OCI-LY1 (cell line): ENCODE measurements around the gene STX8.

Experiments
- H2AFZ ChIP-seq: fragments of 200-600 bp; sonication (generic), shearing (Covaris generic); 2 replicates; pipeline ENCODE4 v1.6.0; 2014; ENCODE audit warnings: antibody characterized with exemption, mild to moderate bottlenecking, low read length
- H3F3A ChIP-seq: fragments of 200-600 bp; sonication (generic), shearing (Covaris generic); 2 replicates; pipeline ENCODE4 v1.6.0; 2014; ENCODE audit warnings: mild to moderate bottlenecking, antibody characterized with exemption, low read length, moderate library complexity; ENCODE audit not compliant: insufficient read depth
- H3K27ac ChIP-seq: fragments of 200-600 bp; sonication (generic); 2 replicates; pipeline ENCODE4 v1.5.1; 2014; ENCODE audit warnings: low read length, mixed run types, mild to moderate bottlenecking, low read depth; ENCODE audit not compliant: poor library complexity, severe bottlenecking
- H3K27me3 ChIP-seq: fragments of 200-600 bp; sonication (generic); 2 replicates; pipeline ENCODE4 v1.6.0; 2014; ENCODE audit warnings: antibody characterized with exemption, mild to moderate bottlenecking, low read length, moderate library complexity; ENCODE audit not compliant: insufficient read depth
- H3K36me3 ChIP-seq: fragments of 200-600 bp; sonication (generic); 2 replicates; pipeline ENCODE4 v1.6.1; 2014; ENCODE audit warnings: mild to moderate bottlenecking, antibody characterized with exemption, low read length, moderate library complexity, mixed read lengths; ENCODE audit not compliant: insufficient read depth
- H3K4me1 ChIP-seq: fragments of 200-600 bp; sonication (generic); 2 replicates; pipeline ENCODE4 v1.5.1; 2014; ENCODE audit warnings: mild to moderate bottlenecking, low read length, moderate library complexity; ENCODE audit not compliant: insufficient read depth, severe bottlenecking
- H3K4me2 ChIP-seq: fragments of 200-600 bp; sonication (generic), shearing (Covaris generic); 2 replicates; pipeline ENCODE4 v1.6.1; 2014; ENCODE audit warnings: low read length
- H3K4me3 ChIP-seq: fragments of 200-600 bp; sonication (generic); 2 replicates; pipeline ENCODE4 v1.5.1; 2014; ENCODE audit warnings: low read length, low read depth, mild to moderate bottlenecking, mixed read lengths; ENCODE audit not compliant: poor library complexity, severe bottlenecking
- H3K79me2 ChIP-seq: fragments of 200-600 bp; shearing (Covaris generic); 2 replicates; pipeline ENCODE4 v1.6.1; 2016; ENCODE audit warnings: mixed run types, low read length, mixed read lengths; ENCODE audit not compliant: insufficient read depth
- H3K9ac ChIP-seq: fragments of 200-600 bp; sonication (generic), shearing (Covaris generic); 2 replicates; pipeline ENCODE4 v1.6.1; 2014; ENCODE audit warnings: mild to moderate bottlenecking, low read length, mixed read lengths
- H3K9me2 ChIP-seq: fragments of 200-600 bp; sonication (generic), shearing (Covaris generic); 2 replicates; pipeline ENCODE4 v1.6.1; 2014; ENCODE audit warnings: low read depth, mild to moderate bottlenecking, low read length, mixed read lengths
- H3K9me3 ChIP-seq: fragments of 200-600 bp; shearing (Covaris generic); 2 replicates; pipeline ENCODE4 v1.6.1; 2014; ENCODE audit warnings: low read length, mixed read lengths
- H4K20me1 ChIP-seq: fragments of 200-600 bp; sonication (generic), shearing (Covaris generic); 2 replicates; pipeline ENCODE4 v1.6.0; 2016; ENCODE audit warnings: mild to moderate bottlenecking, low read length; ENCODE audit not compliant: insufficient read depth
- EZH2 ChIP-seq: fragments of 200-600 bp; sonication (generic), shearing (Covaris generic); IDR thresholded peaks from 2 replicates; pipeline ENCODE4 v1.8.0; 2017; ENCODE audit warnings: borderline replicate concordance, mixed run types, mild to moderate bottlenecking, antibody characterized with exemption, low read length, moderate library complexity, mixed read lengths
- TF ChIP-seq, protein P1 (sequence below): fragments of 200-600 bp; sonication (generic), shearing (Covaris generic); IDR thresholded peaks from 2 replicates; pipeline ENCODE4 v1.5.1; 2017; ENCODE audit warnings: mild to moderate bottlenecking, antibody characterized with exemption, low read length, moderate library complexity, mixed read lengths

Gene STX8

DNA sequence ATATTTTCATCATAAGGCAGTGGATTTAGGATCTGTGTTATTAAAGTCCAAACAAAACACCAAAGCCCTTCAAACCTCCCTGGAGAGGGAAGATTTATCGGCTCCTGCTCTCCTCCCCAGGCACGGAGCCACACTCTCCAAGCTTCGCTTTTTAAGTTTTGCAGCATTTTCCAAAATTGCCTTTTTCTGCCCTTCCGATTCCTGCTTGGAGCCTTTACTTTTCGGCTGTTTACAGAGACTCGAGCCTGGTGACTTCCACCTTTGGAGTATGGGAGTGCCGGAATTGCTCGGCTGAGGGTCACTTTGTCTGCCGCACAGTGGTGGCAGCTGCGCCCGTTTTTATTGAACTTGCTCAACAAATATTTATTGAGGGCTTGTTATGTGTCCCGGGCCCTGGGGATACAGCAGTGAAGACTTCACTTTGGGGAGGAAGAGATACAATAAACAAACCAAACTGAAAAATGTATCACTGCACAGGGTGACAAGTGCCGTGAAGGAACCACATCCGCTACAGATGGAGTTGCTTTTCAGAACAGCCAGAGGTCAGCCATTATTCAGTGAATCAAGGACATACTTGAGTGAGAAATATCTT lies 368.8 kb downstream of the STX8 start:
- Histone ChIP-seq H3K9me2 (no peaks in the 10 kb centered on the region), H3K27ac (no peak overlapping the region)

DNA sequence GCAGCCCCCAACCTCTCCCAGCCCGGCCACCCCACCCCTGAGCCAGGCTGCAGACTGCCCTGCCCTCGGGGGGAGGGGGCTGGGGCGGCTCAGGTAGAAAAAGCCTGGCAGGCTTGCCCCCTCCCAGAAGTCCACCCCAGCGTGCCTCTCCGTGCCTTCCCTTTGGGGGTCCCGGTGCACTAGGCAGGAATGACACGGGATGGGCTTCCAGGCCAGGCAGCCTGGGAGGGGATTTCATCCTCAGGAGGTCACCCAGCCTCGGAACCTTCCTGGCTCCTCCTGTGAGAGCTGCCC lies 369.3 kb downstream of the STX8 start:
- H3K4me1 ChIP-seq, result no peaks in the 10 kb centered on the region

More for the DNA sequence above, 368.8 kb downstream of the STX8 start:
- TF ChIP-seq, protein P1, sequence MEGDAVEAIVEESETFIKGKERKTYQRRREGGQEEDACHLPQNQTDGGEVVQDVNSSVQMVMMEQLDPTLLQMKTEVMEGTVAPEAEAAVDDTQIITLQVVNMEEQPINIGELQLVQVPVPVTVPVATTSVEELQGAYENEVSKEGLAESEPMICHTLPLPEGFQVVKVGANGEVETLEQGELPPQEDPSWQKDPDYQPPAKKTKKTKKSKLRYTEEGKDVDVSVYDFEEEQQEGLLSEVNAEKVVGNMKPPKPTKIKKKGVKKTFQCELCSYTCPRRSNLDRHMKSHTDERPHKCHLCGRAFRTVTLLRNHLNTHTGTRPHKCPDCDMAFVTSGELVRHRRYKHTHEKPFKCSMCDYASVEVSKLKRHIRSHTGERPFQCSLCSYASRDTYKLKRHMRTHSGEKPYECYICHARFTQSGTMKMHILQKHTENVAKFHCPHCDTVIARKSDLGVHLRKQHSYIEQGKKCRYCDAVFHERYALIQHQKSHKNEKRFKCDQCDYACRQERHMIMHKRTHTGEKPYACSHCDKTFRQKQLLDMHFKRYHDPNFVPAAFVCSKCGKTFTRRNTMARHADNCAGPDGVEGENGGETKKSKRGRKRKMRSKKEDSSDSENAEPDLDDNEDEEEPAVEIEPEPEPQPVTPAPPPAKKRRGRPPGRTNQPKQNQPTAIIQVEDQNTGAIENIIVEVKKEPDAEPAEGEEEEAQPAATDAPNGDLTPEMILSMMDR, result no peak
- no peak for TF ChIP-seq EZH2
- Histone ChIP-seq H3K9me3 (no peaks in the 10 kb centered on the region), H3K4me3 (no peak overlapping the region), H3K4me2 (no peak overlapping the region), H3K4me1 (no peaks in the 10 kb centered on the region), H3K79me2 (no peaks in the 10 kb centered on the region), H2AFZ (no peak overlapping the region), H3K9ac (no peak overlapping the region), H3K27me3 (0 out of 2 replicates have a peak, but pooled peaks cover 4% of the 10 kb centered on the region), H3K36me3 (no peaks in the 10 kb centered on the region), H3F3A (no peaks in the 10 kb centered on the region), H4K20me1 (no peaks in the 10 kb centered on the region)

DNA sequence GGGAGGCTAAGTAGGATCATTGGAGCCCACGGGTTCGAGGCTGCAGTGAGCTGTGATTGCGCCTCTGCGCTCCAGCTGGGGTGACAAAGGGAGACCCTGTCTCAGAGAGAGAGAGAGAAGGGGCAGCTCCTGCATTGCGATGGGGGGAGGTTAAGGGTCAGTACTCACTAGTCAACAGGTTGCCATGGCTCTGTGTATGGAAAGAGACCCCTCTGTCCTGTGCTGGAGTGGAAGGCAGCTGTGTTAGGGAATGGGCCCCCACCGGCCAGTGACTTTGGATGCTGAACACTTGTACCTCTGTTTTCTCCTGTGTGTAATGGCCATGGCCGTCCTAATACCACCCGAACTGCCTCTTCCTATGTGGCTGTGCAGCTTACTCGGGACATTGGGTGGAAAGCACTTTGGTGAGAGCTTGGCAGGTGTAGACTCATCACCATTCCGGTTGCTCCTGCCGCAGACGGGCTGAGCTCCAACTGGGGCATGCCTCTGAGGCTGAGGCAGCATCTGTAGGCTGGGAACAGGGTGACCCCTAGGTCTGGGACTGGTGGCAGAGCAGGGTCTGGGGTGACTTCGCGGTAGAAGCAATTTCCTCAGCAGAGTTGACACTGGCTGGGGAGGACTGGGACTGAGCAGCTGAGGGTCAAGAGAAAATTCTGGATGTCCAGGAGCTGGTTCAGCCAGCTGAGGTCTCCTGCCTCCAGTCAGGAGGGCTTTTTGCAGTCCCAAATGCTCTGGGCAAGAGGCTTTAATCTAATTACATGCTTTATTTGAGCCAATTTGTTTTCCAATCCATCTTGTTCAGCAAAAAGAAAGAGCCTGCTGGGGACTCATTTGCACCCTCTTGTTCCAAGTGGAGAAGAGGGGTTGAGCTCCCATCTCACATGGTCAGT lies 369.9 kb downstream of the STX8 start:
- H4K20me1 ChIP-seq, result no peaks in the 10 kb centered on the region
- H3F3A ChIP-seq, result no peaks in the 10 kb centered on the region
- H3K9me3 ChIP-seq, result no peaks in the 10 kb centered on the region
- no peaks in the 10 kb centered on the region for H3K9me2 ChIP-seq
- H2AFZ ChIP-seq, result no peak overlapping the region
- no peak overlapping the region for H3K4me2 ChIP-seq
- H3K27me3 ChIP-seq, result 0 out of 2 replicates have a peak, but pooled peaks cover 4% of the 10 kb centered on the region
- H3K4me3 ChIP-seq, result no peak overlapping the region
- H3K4me1 ChIP-seq, result no peaks in the 10 kb centered on the region
- no peaks in the 10 kb centered on the region for H3K36me3 ChIP-seq
- no peak for TF ChIP-seq EZH2
- TF ChIP-seq, protein P1, result no peak
- no peak overlapping the region for H3K27ac ChIP-seq
- H3K79me2 ChIP-seq, result no peaks in the 10 kb centered on the region
- H3K9ac ChIP-seq, result no peak overlapping the region

More for the DNA sequence above, 369.3 kb downstream of the STX8 start:
- Histone ChIP-seq H2AFZ (no peak overlapping the region), H3K9me2 (no peaks in the 10 kb centered on the region), H3F3A (no peaks in the 10 kb centered on the region), H3K27me3 (0 out of 2 replicates have a peak, but pooled peaks cover 4% of the 10 kb centered on the region), H3K4me2 (no peak overlapping the region), H3K9ac (no peak overlapping the region), H3K36me3 (no peaks in the 10 kb centered on the region), H3K27ac (no peak overlapping the region), H3K9me3 (no peaks in the 10 kb centered on the region), H4K20me1 (no peaks in the 10 kb centered on the region), H3K79me2 (no peaks in the 10 kb centered on the region), H3K4me3 (no peak overlapping the region)
- no peak for TF ChIP-seq EZH2
- TF ChIP-seq, protein P1, result no peak
